GM12891 (cell line): ENCODE measurements around the gene MS4A7.

Experiments
- POLR2A ChIP-seq: IDR thresholded peaks from 2 replicates; pipeline ENCODE4 v1.6.1; 2011; ENCODE audit warnings: low read depth, low read length, control low read depth
- POLR2AphosphoS5 ChIP-seq: IDR thresholded peaks from 2 replicates; pipeline ENCODE4 v1.6.1; 2011; ENCODE audit warnings: low read depth, low read length, control low read depth
- TAF1 ChIP-seq: IDR thresholded peaks from 2 replicates; pipeline ENCODE4 v1.6.1; 2011; ENCODE audit warnings: low read depth, low read length, control low read depth

DNA sequence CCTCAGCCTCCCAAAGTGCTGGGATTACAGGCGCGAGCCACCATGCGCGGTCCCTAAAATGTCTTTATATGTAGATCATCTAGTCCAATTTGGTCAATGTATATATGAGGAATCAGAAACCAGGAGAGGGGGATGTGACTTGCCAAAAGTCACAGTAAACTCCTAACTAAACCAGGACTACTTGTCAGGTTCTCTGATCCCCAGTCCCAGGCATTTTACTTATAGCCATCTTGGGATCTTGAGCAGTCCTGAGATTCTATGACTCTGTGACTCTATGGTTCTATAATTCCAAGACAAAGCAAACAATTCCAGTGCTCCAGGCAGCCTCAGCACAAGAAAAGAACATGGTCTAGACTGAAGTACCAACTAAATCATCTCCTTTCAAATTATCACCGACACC lies 50.9 kb downstream of the MS4A7 start, which contains the start of gene MS4A5:
- TF ChIP-seq POLR2A (no peak), TAF1 (no peak), POLR2AphosphoS5 (no peak)
